ENCODE data around the gene INTS14. TPM values are rescaled to one million over a fixed set of nuclear protein-coding genes. Genes with fewer than 3 reads are reported as not detected.

The INTS14 gene
- total RNA-seq, 2 experiments from 2014 or later, result 20.6 to 25.1 TPM

DNA sequence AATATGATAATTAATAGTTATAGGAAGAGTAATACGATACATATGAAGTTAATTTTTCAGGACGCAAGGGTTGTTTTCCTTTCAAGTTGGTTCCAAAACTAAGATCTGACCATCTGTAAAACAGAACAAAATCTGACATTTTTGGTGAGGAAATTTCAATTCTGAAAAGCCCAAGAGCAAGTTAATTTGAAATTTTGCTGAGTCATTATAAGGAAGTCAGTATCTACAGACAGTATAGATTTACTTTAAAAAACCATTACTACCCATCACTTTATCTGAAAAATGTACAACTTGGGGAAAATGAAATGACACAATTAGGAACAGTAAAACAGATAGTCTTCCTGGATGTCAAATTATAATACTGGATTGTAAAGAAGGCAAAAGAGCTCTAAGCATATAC, 12.5 kb downstream of the INTS14 start:
- Mint-ChIP-seq H3K4me3 (no peak overlapping the region), H3K27ac (no peak overlapping the region), H3K9me3 (no peaks in the 10 kb centered on the region), H3K4me1 (ENCODE audit: low read depth) (no peaks in the 10 kb centered on the region), H3K36me3 (ENCODE audit: low read depth) (peaks cover 86% of the 10 kb centered on the region), H3K27me3 (no peaks in the 10 kb centered on the region)
- intact Hi-C loops (cut with DNase I, micrococcal nuclease), result loop anchor here in 1 of 2 experiments (10.0 kb wide), 1 partner anchor 686 kb away; no protein-coding TSS in a partner anchor
- H3K27ac ChIP-seq (ENCODE audit: low read depth in 1 of 2, low read length in 2 of 2), result no peak overlapping the region
- H3K4me1 ChIP-seq (ENCODE audit: insufficient read depth, low read length), result no peaks in the 10 kb centered on the region
- DNase-seq (no peak), ATAC-seq (ENCODE audit: poor library complexity) (no peak)
- ChIA-PET POLR2A (no interaction called here), CTCF (no interaction called here)
- peaks cover 67% of the 10 kb centered on the region for H3K36me3 ChIP-seq (ENCODE audit: insufficient read depth, low read length)
- no peaks in the 10 kb centered on the region for H3K27me3 ChIP-seq (ENCODE audit: control insufficient read depth in 1 of 2, insufficient read depth in 2 of 2, low read length in 2 of 2)
- H3K4me3 ChIP-seq (ENCODE audit: low read length), result no peak overlapping the region
- TF ChIP-seq, protein P1, sequence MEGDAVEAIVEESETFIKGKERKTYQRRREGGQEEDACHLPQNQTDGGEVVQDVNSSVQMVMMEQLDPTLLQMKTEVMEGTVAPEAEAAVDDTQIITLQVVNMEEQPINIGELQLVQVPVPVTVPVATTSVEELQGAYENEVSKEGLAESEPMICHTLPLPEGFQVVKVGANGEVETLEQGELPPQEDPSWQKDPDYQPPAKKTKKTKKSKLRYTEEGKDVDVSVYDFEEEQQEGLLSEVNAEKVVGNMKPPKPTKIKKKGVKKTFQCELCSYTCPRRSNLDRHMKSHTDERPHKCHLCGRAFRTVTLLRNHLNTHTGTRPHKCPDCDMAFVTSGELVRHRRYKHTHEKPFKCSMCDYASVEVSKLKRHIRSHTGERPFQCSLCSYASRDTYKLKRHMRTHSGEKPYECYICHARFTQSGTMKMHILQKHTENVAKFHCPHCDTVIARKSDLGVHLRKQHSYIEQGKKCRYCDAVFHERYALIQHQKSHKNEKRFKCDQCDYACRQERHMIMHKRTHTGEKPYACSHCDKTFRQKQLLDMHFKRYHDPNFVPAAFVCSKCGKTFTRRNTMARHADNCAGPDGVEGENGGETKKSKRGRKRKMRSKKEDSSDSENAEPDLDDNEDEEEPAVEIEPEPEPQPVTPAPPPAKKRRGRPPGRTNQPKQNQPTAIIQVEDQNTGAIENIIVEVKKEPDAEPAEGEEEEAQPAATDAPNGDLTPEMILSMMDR (IDR thresholded peaks at IDR 0.05), result no peak
- H3K9me3 ChIP-seq (ENCODE audit: control insufficient read depth in 1 of 2, insufficient read depth in 1 of 2, low read length in 2 of 2), result no peaks in the 10 kb centered on the region

DNA sequence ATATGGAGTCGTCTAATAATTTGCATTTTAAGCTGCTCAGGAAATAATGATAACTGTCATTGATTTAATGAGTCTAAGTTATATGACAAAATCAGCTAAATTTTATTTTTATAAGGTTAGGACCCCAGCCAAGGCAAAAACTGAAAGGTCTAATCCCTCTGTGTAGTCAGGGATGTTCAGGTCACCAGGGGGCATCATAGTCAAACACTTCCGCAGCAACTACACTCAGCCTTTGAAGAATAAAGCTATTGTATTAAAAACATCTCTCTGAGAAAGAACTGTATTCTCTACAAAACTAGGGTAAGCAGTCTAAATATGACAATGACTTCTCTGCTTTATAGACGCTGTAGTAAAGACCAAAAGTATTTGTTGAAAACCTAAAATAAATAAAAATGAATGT, 15.0 kb downstream of the INTS14 start:
- H3K4me3 Mint-ChIP-seq, result no peak overlapping the region
- ChIA-PET POLR2A (no interaction called here), CTCF (interaction anchor here (1.1 kb wide), 1 partner anchor 11 kb away, joined by 3 read pairs; no protein-coding TSS in a partner anchor)
- H3K4me1 ChIP-seq (ENCODE audit: insufficient read depth, low read length), result no peaks in the 10 kb centered on the region
- H3K4me1 Mint-ChIP-seq (ENCODE audit: low read depth), result no peaks in the 10 kb centered on the region
- H3K36me3 ChIP-seq (ENCODE audit: insufficient read depth, low read length), result peaks cover 72% of the 10 kb centered on the region
- DNase-seq (peak in 4 of 14 experiments; percentile 23 to 51 (median 35)), ATAC-seq (ENCODE audit: poor library complexity) (no peak)
- no peaks in the 10 kb centered on the region for H3K27me3 ChIP-seq (ENCODE audit: control insufficient read depth in 1 of 2, insufficient read depth in 2 of 2, low read length in 2 of 2)
- no peak overlapping the region for H3K27ac ChIP-seq (ENCODE audit: low read depth in 1 of 2, low read length in 2 of 2)
- H3K27ac Mint-ChIP-seq, result no peak overlapping the region
- H3K9me3 ChIP-seq (ENCODE audit: control insufficient read depth in 1 of 2, insufficient read depth in 1 of 2, low read length in 2 of 2), result no peaks in the 10 kb centered on the region
- no peaks in the 10 kb centered on the region for H3K9me3 Mint-ChIP-seq
- no peak overlapping the region for H3K4me3 ChIP-seq (ENCODE audit: low read length)
- H3K27me3 Mint-ChIP-seq, result no peaks in the 10 kb centered on the region
- TF ChIP-seq, protein P1 (IDR thresholded peaks at IDR 0.05), result no peak
- H3K36me3 Mint-ChIP-seq (ENCODE audit: low read depth), result peaks cover 93% of the 10 kb centered on the region
- intact Hi-C loops (cut with DNase I, micrococcal nuclease), result loop anchor here in 1 of 2 experiments (10.0 kb wide), 1 partner anchor 689 kb away; no protein-coding TSS in a partner anchor

DNA sequence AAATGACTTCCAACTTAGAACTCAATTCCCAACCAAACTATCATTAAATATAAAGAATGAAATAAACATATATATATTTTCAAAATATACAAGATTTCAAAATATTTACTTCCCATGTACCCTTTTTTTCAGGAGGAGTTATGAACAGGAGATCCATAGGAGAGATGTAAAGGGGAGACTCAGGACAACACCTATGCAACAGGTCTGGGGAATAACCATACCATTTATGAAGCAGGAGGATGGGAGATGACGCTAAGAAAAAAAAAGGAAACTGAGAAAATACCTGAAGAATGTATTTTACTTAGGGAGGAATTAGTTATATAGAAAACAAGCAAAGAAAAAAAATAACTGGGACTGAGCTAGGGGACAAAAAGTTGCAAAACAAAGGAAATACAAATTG, 23.8 kb downstream of the INTS14 start:
- no peak for DNase-seq
- Histone ChIP-seq H3K36me3 (ENCODE audit: insufficient read depth, low read length) (peaks cover 58% of the 10 kb centered on the region), H3K9me3 (ENCODE audit: control insufficient read depth in 1 of 2, insufficient read depth in 1 of 2, low read length in 2 of 2) (no peaks in the 10 kb centered on the region), H3K27me3 (ENCODE audit: control insufficient read depth in 1 of 2, insufficient read depth in 2 of 2, low read length in 2 of 2) (no peaks in the 10 kb centered on the region), H3K4me1 (ENCODE audit: insufficient read depth, low read length) (peaks cover 4% of the 10 kb centered on the region), H3K27ac (ENCODE audit: low read depth in 1 of 2, low read length in 2 of 2) (no peak overlapping the region), H3K4me3 (ENCODE audit: low read length) (no peak overlapping the region)
- CTCF ChIA-PET, result no interaction called here
- H3K4me1 Mint-ChIP-seq (ENCODE audit: low read depth), result peaks cover 39% of the 10 kb centered on the region
- POLR2A ChIA-PET, result no interaction called here
- ATAC-seq (ENCODE audit: poor library complexity), result no peak
- TF ChIP-seq, protein P1 (IDR thresholded peaks at IDR 0.05), result no peak
- no peak overlapping the region for H3K4me3 Mint-ChIP-seq
- no peaks in the 10 kb centered on the region for H3K9me3 Mint-ChIP-seq
- H3K27me3 Mint-ChIP-seq, result no peaks in the 10 kb centered on the region
- intact Hi-C loops (cut with DNase I, micrococcal nuclease), result no loop called here
- no peak overlapping the region for H3K27ac Mint-ChIP-seq
- H3K36me3 Mint-ChIP-seq (ENCODE audit: low read depth), result peaks cover 84% of the 10 kb centered on the region
